HG03571 (cell line): ENCODE results near the gene NEK7.

ENCODE experiments used
- ATAC-seq: cut with Tn5 transposase; IDR thresholded peaks from one replicate; pipeline ENCODE4 v1.9.1; 2021; ENCODE audit not compliant: unreplicated experiment

NEK7 gene

DNA sequence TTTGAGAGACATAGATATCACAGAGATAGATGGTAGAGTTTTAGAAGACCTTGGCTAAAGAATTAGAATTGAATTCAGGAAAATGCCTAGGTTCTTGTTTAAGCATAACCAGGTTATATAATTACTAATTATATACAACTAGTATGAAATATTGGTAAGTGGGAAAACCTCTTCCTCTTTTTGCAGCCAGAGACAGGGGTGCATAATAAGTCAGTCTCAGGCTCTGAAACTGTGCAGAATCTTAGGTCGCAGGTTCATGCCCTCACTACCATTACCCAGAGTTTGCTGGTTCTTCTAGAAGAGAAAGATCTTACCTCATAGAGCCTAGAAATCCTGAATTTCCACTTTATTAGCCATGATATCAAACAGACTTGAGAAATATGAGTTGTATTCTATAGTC lies 183.3 kb downstream of the NEK7 start:
- ATAC-seq: no peak

- no peak for ATAC-seq
These were observed 189.4 kb downstream of the NEK7 start for GRCh38 chr1:198346178-198346577.

DNA sequence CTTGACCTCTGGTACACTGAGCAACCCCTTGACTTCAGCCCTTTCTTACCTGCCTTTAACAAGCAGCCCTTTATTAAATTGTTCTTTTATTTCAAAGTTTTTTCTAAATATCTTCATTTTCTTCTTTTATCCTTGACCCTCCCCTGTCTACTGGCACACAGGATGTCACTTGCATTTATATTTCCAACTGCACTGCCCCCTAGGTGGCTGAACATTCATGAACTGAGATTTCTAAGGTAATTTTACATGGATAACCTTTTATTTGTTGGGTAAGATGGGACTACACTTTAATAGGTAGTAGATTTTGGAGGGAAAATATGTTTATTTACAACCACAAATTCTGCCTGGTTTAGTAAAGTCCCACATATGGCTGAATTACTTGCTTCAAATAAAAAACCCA lies 193.7 kb downstream of the NEK7 start:
- ATAC-seq: no peak

DNA sequence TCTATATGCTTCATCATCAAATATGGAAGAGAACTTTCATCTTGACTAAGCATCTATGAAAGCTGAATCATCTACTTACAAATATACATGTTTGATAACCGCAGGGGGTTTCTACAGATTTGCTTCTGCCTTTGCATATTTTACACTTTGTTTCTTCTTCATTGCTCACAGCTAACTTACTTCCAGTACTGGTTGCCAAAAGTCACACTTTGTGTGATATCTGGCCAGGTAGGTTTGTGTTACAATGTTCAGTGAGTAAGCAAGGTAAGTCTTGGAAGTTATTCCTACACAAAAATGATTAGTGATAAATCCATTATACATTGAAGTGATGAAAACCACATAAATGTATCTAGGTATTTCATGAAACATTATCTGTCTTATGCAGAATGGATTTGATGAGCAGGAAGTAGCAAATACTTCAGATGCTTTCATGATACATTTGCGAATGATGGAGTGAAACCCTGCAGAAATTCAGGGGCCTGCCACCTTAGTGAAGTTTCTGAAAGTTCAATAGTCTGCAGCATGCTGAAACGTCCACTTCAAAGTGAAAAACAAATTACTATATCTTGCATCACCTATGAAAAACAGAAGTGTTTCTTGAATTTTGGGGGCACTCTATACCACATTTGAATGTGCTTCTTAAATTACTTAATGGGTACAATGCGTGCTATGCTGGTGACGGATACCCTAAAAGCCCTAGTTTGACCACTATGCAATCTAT lies 196.3 kb downstream of the NEK7 start:
- ATAC-seq: peak; percentile 76

- ATAC-seq: no peak
These were observed 201.1 kb downstream of the NEK7 start for GRCh38 chr1:198357937-198358336.

DNA sequence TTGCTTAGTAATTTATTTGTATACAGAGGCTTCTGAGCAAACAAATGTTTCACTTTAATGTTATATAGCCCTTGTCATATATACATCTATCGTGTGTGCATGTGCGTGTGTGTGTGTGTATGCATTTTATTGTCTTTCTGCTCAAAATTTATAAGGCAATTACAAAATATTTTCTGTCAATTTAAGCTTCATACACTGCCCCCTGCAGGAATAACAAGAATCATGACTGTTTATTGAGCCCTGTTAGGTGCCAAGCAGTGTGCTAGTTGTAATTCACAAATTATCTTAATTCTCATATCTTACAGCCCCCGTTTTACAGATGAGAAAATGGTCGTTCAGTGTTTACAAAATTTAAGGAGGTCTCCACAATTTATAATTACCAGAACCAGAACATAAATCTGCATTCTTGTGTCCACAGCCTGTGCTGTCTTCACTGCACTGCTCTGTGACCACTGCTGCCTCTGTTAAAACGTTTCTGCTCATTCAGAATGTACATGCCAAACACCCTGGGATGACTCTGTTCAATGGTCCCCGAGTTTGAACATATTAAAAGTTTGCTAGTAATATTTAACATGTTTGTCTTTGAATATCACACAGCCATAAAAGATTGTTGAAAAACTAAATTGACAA lies 202.3 kb downstream of the NEK7 start:
- ATAC-seq: no peak

GRCh38 chr1:198360208-198360729 lies 203.5 kb downstream of the NEK7 start:
- no peak for ATAC-seq

DNA sequence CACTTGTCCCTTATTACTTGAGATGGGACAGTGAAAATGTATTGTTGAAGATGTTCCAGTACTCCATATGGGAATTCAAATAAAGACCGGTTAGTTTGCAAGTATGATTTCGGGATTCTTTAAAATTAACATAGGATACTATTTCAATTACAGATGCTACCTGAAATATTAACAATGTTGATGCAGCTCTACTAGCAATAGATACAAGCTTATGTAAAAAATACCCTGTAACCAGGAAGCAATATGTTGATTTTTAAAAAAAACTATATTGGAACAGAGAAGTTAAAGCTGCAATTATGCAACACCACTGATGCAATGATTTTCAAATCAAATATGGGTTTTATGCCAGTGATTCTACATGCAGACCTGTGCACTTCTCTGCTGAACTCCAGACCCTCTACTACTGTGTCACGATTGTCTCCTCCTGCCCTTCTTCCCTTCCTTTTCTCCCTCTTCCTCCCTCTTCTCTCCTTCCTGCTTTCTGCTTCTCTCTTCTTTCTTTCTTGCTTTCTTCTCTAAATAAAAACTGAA lies 204.5 kb downstream of the NEK7 start:
- no peak for ATAC-seq

GRCh38 chr1:198363625-198364151 lies 206.9 kb downstream of the NEK7 start:
- no peak for ATAC-seq

DNA sequence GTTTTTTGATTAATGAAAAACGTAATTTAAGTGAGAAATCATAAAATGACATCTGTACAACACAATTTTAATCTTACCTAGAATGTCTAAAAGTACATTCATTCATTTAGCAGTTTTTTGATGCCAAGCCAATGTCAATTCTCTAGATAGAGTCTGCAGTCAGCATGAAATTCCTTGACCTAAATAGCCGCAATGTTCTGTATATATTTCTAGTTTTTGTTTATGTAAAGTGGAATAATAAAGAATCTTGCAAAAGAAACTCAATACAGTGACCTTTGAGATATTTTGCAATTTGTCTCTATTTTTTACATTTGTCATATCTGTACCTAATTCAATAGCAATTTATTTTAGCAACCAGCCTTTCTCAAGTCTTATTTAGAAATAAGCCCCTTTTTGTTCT lies 207.7 kb downstream of the NEK7 start:
- ATAC-seq: no peak

- ATAC-seq: no peak
These were observed 210.5 kb downstream of the NEK7 start for GRCh38 chr1:198367296-198367695.

- no peak for ATAC-seq
These were observed 214.2 kb downstream of the NEK7 start for GRCh38 chr1:198370996-198371395.
